ENCODE data around the gene IL19.
"Not testable (repeated sequence)": the region's sequence is repeated elsewhere in the genome, so short reads cannot be mapped to it uniquely, and the experiment has no call there.

Gene IL19

DNA sequence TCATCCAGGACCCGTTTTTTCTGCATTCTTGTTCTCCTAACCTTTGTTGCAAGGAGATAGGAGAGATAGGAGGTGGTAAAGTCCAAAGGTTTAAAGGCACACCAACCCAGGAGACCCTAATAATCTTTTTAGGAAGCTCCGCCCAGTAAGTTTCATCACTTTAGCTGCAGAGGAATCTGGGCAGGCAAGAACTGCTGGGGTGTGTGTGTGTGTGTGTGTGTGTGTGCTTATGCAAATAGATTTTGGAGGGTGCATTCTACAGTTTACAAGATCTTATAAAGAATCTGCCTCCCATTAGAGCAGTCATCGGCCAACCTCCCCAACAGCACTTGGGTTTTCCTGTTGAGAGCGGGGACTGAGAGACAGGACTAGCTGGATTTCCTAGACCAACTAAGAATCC lies 5.7 kb downstream of the IL19 start:
- DNase-seq (ENCODE audit: low read depth): no peak

- DNase-seq (ENCODE audit: low read depth): no peak
These were observed 7.5 kb downstream of the IL19 start for GRCh38 chr1:206778031-206778430.

GRCh38 chr1:206778911-206779310 lies 8.3 kb downstream of the IL19 start:
- not testable (repeated sequence) for DNase-seq (ENCODE audit: low read depth)

- no peak for DNase-seq (ENCODE audit: low read depth)
These were observed 9.1 kb downstream of the IL19 start for GRCh38 chr1:206779638-206780037.

- DNase-seq (ENCODE audit: low read depth): no peak
These were observed 11.9 kb downstream of the IL19 start for GRCh38 chr1:206782448-206782847.

DNA sequence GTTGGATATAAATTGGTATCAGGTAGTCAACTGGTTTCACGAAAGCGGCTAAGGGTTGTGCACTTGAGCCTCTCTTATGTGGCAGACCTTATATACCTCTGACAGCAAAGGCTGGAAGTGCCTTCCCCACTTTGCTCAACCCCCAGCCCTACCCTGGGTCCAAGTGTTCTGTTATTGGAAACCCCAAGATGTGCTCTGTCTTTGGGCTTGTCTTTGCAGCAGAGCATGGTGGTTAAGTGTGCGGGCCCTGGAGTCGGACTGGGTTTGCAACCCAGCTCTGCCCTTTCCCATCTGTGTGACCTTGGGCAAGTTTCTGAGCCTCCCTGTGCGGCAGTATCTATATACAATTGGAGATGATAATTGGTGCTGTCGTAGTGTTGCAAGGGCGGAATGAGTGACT lies 12.9 kb downstream of the IL19 start:
- DNase-seq (ENCODE audit: low read depth): no peak

GRCh38 chr1:206784471-206784903 lies 13.9 kb downstream of the IL19 start:
- DNase-seq (ENCODE audit: low read depth): peak; percentile 83

GRCh38 chr1:206785182-206785765 lies 14.7 kb downstream of the IL19 start:
- no peak for DNase-seq (ENCODE audit: low read depth)

- no peak for DNase-seq (ENCODE audit: low read depth)
These were observed 15.8 kb downstream of the IL19 start for GRCh38 chr1:206786212-206786886.

DNA sequence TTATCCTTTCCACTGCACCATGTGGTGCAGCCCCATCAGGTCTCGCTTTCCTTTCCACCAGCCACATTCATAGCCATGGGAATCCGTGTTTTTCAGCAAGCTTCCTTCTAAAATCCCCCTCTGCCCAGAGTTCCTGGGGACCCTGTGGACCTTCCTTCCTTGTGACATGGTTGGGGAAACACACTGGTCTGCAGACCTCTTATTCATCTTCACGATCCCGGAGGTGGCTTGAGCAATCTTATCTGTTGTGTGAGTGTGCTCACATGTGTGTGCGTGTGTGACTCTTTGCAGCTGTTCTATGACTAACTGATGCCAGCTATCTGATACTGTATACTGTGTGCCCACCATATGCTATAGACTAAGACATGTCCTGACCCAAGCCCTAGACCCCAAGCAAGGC lies 17.3 kb downstream of the IL19 start:
- DNase-seq (ENCODE audit: low read depth): no peak

DNA sequence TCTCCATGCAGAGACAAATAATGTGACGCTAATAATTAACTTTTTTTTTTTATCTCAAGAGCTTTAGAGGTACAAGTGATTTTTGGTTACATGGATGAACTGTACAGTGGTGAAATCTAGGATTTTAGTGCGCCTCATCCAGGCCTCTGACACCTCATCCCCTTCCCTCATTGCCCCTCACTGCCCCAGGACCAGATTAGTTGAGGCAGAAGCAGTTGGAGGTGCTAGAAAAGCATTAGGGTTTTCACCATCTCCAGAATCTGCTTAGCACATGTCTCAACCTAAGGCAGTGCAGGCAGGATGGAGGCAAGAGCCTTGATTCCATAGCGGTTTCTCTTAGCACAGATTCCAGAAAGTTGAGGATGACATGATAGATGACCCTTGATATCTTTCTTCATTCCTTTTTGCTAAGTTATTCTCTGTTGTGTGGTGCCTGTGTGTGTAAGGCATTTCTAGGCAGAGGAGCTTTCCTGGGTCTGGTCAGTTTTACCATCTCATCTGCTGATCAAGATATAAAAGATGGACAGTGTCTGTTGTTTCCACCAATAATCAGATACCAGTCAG lies 18.0 kb downstream of the IL19 start:
- DNase-seq (ENCODE audit: low read depth): no peak

DNA sequence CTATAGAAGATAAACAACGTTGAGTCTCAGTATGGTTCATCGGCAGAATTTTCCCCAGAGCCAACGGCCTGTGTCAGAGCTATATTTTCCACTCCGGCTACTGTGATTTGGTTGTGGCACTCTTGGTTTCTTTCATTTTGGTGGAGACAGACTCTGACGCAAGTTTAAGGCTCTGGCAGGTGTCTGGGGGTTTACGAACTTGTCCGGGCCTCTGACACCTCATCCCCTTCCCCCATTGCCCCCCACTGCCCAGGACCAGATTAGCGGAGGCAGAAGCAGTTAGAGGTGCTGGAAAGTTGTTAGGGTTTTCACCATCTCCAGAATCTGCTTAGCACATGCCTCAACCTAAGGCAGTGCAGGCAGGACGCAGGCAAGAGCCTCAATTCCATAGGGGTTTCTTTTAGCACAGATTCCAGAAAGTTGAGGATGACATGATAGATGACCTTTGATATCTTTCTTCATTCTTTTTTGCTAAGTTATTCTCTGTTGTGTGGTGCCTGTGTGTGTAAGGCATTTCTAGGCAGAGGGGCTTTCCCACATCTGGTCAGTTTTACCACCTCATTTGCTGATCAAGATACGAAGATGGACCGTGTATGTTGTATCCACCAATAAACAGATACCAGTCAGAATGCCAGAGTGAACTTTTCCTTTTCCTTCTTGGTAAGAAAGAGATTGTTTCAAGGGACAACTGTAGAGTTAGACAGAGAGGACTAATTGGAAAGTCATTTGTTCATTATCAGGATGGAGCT lies 20.1 kb downstream of the IL19 start:
- DNase-seq (ENCODE audit: low read depth): no peak

DNA sequence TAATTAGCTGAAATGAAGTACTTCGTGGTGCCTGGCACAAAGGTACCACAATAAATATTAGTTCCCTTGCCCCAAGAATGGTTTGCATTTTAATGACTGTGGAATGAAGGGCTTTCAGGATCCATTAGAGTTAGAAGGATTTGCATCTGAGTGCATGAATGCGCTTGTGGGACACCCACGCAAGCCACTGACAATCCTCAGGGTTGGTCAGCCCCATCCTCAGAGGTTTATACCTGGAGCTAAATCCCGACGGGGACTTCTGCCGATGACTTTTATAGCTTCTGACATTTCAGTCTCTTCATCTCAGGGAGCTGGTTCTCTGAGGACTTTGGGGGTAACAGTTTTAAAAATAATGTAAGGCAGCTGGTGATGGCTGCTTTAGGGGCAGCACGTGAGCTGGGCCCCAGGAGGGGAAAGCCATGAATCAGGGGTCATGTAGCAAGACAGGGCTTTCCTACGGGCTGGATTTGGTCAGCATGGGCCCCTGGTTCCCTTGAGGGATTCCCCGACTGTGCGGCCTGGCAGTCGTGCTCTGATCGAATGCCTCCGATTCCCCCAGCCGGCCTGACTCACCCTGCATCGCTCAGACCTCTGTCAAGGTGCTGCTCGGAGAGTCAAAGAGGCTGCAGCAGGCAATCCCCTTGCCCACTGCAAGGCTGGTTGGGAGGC lies 22.5 kb downstream of the IL19 start:
- no peak for DNase-seq (ENCODE audit: low read depth)

DNA sequence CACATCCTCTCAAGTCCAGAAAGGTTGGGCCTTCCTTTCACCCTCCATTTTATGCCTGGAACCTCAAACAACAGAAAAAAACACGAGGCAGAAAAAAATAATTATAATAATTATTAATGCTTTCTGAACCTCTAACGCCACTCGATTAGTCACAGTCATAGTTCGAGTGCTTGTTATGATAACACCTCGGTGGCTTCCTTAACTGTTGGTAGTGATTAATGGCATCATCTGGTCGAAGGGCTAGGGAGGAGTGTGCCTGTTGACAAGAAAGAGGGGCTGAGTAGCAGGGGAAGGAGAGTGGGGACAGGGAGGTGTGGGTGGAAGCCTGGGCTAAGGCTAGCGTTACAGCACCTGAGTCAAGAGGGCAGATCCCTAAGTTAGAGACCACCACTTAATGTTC lies 23.0 kb downstream of the IL19 start:
- DNase-seq (ENCODE audit: low read depth): no peak

DNA sequence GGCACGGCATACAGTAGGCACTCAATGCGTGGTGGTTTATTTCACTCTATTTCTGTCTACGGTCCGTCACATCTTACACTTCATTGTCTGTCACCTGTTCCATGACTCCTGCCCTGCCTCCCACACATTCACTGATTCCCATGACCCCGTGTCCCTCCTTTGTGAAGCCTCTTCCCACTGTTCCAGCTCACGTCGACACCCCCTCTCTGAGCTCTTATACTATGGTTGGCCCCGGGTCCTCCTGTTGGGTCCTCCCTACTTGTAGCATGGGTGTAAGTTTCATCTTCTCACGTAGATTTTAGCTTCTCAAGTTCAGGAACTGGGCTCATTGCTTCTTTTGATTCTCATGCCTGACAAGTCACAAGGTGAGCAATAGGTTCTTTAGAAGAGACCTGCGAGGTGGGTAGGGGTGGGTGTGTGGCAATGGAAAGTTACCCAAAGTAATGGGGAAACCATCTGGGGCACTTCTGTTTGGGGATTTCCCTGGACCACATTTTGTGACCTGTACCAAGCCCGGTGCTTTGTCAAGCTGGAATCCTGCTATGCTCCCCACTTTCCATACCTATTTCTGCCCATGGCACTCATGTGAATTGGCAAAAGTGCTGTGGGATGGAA lies 23.8 kb downstream of the IL19 start:
- DNase-seq (ENCODE audit: low read depth): peak; percentile 52

DNA sequence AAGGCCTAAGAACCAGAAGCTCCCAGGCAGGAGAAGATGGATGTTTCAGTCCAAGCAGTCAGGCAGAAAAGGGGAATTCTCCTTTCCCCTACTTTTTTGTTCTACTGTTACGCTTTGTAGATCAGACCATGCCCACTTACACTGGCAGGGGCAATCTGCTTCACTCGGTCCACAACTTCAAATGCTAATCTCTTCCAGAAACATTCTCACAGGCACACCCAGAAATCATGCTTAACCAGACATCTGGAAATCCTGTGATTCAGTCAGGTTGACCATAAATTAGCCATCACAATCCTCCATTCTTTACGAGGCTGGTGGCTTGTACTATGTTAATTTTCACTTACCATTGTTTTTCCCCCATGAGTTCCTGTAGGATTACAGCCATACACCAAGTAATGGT lies 25.5 kb downstream of the IL19 start:
- DNase-seq (ENCODE audit: low read depth): no peak

DNA sequence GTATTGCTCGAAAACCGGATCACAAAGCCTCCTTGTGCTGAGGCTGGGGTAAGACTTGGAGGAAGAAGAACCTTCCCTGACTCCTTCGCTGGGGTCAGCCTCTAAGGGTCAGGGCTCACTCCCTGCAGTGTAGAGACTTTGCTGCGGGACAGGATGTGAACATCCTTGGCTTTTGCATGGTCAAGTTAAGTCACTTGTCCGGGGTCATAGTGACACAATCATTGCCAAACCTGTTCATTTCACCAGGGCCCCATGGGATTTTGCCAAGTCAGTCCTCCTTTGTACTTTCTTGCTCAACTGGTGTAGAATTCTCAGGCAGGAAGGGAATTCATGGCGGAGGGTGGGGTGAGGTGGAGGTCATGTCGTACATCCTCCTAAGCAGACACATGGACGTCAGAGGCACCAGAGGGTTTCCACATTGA lies 26.4 kb downstream of the IL19 start:
- no peak for DNase-seq (ENCODE audit: low read depth)

DNA sequence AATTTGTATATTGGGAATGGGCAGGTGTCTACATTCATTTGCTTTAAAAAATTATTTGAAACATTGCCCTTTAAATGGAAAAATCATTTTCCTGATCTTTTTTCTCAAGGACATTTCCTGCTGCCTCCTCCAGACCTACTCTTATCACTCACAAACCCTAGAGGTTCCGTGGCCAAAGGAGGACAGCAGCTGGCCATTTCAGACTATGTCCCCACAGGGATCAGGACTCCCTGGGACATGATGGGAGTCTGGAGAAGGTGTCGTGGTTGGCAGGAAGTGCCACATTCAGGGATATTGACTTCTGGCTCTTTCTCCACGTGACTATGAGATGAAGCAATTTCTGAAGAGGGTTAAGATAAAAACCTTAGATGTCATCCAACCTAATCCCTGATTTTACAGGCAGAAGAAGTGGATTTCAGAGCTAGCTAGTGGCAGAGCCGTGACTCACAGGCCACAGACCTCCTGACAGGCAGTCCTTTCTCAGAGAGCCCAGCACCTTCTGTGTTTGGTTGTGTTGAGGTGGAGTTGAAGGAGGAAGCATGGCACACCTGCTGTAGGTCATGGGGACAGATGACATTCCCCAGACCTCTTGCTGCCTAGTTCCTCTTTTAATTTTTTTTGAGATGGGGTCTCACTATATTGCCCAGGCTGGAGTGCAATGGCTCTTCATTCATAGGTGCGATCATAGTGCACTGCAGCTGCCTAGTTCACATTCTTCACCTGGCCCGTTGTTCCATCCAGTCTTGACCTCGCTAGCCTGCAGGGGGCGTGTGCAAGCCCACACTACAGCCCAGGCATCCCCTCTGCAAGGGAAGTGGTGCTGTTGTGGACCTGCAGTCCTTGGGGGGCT lies 27.2 kb downstream of the IL19 start:
- no peak for DNase-seq (ENCODE audit: low read depth)

DNA sequence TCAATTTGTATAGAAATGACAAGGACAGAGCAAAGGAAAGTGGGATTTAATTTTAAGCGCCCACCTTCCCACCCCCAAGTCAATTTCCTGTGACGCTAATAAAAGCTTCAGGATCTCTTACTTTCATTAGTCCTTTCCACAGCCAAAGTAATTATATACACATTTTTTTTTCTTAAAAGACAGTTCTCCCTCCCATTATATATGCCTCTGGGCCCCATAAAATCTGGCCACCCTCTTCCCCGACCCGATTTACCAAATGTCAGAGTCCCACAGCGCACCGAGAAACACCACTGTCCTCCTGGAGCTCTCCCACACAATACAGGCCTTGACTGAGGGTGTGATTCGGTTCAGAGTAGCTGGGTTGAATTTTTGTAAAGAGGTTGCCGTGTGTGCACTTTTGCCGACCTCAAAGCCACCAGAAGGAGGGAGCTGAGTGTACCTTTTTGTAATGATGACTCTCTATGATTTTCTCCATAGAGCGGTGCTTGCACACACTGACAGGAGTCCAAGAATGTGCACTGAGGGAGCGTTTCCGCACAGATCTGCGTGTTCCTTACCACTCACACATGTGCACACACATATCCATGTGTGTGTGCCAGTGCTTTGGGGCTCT lies 27.9 kb downstream of the IL19 start:
- no peak for DNase-seq (ENCODE audit: low read depth)

- no peak for DNase-seq (ENCODE audit: low read depth)
These were observed 28.7 kb downstream of the IL19 start for GRCh38 chr1:206799311-206799710.

DNA sequence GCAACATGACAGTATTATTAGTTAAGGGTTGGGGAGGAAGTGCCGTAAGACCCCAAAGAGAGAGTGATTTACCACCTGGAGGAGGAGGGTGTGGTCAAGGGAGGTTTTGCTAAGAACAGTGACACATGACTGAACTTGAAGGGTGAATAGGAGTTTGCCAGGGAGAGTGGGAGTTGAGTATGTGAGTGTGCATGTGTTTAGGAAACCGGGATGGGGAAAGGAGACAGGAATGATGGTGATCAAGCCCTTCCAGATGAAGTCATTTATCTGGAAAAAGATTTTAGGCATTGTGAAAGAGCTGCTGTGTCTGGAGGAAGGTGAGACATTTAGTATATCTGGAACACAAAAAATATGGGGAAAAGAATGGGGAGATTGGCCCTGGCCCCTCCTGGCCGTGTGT lies 29.8 kb downstream of the IL19 start:
- DNase-seq (ENCODE audit: low read depth): no peak
